Dendritic cell treated with granulocyte-macrophage colony-stimulating factor and Interleukin-4, amounts not matched to agents 40 ng/mL and 50 ng/mL, for 4 days (primary cell): ENCODE data around the gene VWF.

Experiments used
- H3K27ac Mint-ChIP-seq: one replicate; pipeline ENCODE4 v1.8.0; 2022; ENCODE audit warnings: mild to moderate bottlenecking, mixed read lengths
- H3K27me3 Mint-ChIP-seq: one replicate; pipeline ENCODE4 v1.8.0; 2022; ENCODE audit warnings: mild to moderate bottlenecking, mixed read lengths
- H3K36me3 Mint-ChIP-seq: one replicate; pipeline ENCODE4 v1.8.0; 2022; ENCODE audit warnings: low read depth, mixed read lengths
- H3K4me1 Mint-ChIP-seq: one replicate; pipeline ENCODE4 v1.8.0; 2022; ENCODE audit warnings: low read depth, mixed read lengths
- H3K4me3 Mint-ChIP-seq: one replicate; pipeline ENCODE4 v1.8.0; 2022; ENCODE audit warnings: mild to moderate bottlenecking, moderate library complexity, mixed read lengths
- H3K9me3 Mint-ChIP-seq: one replicate; pipeline ENCODE4 v1.8.0; 2022; ENCODE audit warnings: mixed read lengths
- intact Hi-C: fragments of 100-400 bp; cut with micrococcal nuclease; formaldehyde crosslinking; loops from one replicate; pipeline ENCODE4 v1.15.0; 2022

VWF gene

GRCh38 chr12:6071589-6071988, 52.9 kb downstream of the VWF start:
- Mint-ChIP-seq H3K27ac (no peak overlapping the region), H3K36me3 (no peaks in the 10 kb centered on the region), H3K4me3 (no peak overlapping the region), H3K4me1 (peaks cover 94% of the 10 kb centered on the region), H3K27me3 (peaks cover 34% of the 10 kb centered on the region), H3K9me3 (no peaks in the 10 kb centered on the region)
- intact Hi-C loops = no loop called here

DNA sequence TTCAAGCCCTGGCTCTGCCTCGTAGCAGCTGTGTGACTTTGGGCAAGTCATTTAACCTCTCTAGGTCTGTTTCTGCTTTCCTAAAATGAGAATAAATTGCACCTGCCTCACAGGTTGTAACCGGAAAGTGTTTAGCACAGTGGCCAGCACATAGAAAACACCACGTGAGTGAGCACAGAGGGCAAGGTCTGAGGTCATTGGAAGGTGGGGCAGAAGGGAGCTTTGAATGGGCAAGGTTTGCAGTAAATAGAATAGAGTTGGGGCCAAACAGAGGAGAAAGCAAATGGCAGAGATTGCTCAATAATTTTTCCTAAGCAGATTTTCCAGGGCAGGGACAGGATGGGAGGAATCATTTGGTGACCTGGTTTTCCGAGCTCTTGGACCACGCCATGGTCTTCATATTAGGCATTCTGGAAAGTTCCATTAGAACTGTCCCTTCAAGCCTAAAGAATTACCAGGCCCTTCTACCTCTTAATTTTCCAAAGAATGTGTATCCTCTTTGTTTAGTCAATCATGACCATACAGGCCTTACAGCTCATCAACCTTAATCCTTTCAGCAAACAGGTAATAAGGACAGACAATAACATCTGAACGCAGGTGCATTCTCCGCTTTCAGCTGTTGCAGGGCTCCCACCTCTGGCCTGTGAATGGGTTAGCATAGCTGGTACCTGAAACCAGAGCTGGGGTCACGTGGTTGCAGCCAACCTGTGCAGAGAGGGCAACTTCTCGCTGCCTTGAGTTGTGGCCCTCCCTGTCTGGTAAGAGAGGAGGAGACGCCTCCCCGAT, 53.8 kb downstream of the VWF start:
- H3K27ac Mint-ChIP-seq = no peak overlapping the region
- intact Hi-C loops = no loop called here
- no peak overlapping the region for H3K4me3 Mint-ChIP-seq
- peaks cover 26% of the 10 kb centered on the region for H3K27me3 Mint-ChIP-seq
- no peaks in the 10 kb centered on the region for H3K36me3 Mint-ChIP-seq
- H3K4me1 Mint-ChIP-seq = peaks cover 94% of the 10 kb centered on the region
- no peaks in the 10 kb centered on the region for H3K9me3 Mint-ChIP-seq

- intact Hi-C loops = loop anchor here (5.0 kb wide), 2 partner anchors 38 to 128 kb away; no protein-coding TSS in a partner anchor
- no peaks in the 10 kb centered on the region for H3K9me3 Mint-ChIP-seq
- peak overlapping the region; percentile 10 for H3K27ac Mint-ChIP-seq
- no peak overlapping the region for H3K4me3 Mint-ChIP-seq
- peaks cover 16% of the 10 kb centered on the region for H3K27me3 Mint-ChIP-seq
- H3K36me3 Mint-ChIP-seq = no peaks in the 10 kb centered on the region
- H3K4me1 Mint-ChIP-seq = peaks cover 94% of the 10 kb centered on the region
These were observed 54.9 kb downstream of the VWF start for GRCh38 chr12:6069437-6070093.

- peaks cover 93% of the 10 kb centered on the region for H3K4me1 Mint-ChIP-seq
- peak overlapping the region; percentile 10 for H3K27ac Mint-ChIP-seq
- no peaks in the 10 kb centered on the region for H3K36me3 Mint-ChIP-seq
- no peak overlapping the region for H3K4me3 Mint-ChIP-seq
- H3K9me3 Mint-ChIP-seq = no peaks in the 10 kb centered on the region
- intact Hi-C loops = loop anchor here (5.0 kb wide), 2 partner anchors 39 to 129 kb away; no protein-coding TSS in a partner anchor
- H3K27me3 Mint-ChIP-seq = peaks cover 14% of the 10 kb centered on the region
These were observed 56.2 kb downstream of the VWF start for GRCh38 chr12:6068227-6068626.

GRCh38 chr12:6067152-6067916, 57.1 kb downstream of the VWF start:
- H3K36me3 Mint-ChIP-seq = no peaks in the 10 kb centered on the region
- H3K4me1 Mint-ChIP-seq = peaks cover 93% of the 10 kb centered on the region
- intact Hi-C loops = loop anchor here (5.0 kb wide), 2 partner anchors 40 to 130 kb away; no protein-coding TSS in a partner anchor
- peak overlapping the region; percentile 51 for H3K27ac Mint-ChIP-seq
- H3K9me3 Mint-ChIP-seq = no peaks in the 10 kb centered on the region
- H3K4me3 Mint-ChIP-seq = no peak overlapping the region
- peaks cover 21% of the 10 kb centered on the region for H3K27me3 Mint-ChIP-seq

- Mint-ChIP-seq H3K27ac (peak overlapping the region; percentile 11), H3K36me3 (no peaks in the 10 kb centered on the region), H3K4me1 (peaks cover 87% of the 10 kb centered on the region), H3K9me3 (no peaks in the 10 kb centered on the region), H3K4me3 (no peak overlapping the region), H3K27me3 (peaks cover 17% of the 10 kb centered on the region)
- intact Hi-C loops = loop anchor here (5.0 kb wide), 2 partner anchors 41 to 131 kb away; no protein-coding TSS in a partner anchor
These were observed 57.8 kb downstream of the VWF start for GRCh38 chr12:6066651-6067050.

DNA sequence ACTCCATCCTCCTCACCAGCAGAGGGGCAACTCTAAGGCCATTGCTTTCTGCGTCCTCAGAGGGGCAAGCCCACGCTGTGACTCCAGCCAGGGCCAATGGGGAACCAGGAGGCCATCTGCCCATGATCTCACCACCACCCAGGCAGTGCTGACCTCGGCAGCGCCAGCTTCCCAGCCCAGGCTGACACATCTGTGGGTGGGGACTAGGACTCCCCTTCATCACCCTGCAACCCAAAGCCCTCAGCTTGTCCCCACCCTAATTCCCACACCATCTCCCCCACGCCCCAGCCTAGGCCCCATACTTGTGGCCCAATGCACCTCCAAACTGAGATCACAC, 58.6 kb downstream of the VWF start:
- H3K4me1 Mint-ChIP-seq = peaks cover 79% of the 10 kb centered on the region
- H3K36me3 Mint-ChIP-seq = no peaks in the 10 kb centered on the region
- peaks cover 17% of the 10 kb centered on the region for H3K27me3 Mint-ChIP-seq
- H3K27ac Mint-ChIP-seq = peak overlapping the region; percentile 34
- H3K9me3 Mint-ChIP-seq = no peaks in the 10 kb centered on the region
- intact Hi-C loops = loop anchor here (5.0 kb wide), 2 partner anchors 41 to 131 kb away; no protein-coding TSS in a partner anchor
- H3K4me3 Mint-ChIP-seq = no peak overlapping the region

- Mint-ChIP-seq H3K36me3 (no peaks in the 10 kb centered on the region), H3K4me3 (no peak overlapping the region), H3K9me3 (no peaks in the 10 kb centered on the region), H3K4me1 (peaks cover 73% of the 10 kb centered on the region), H3K27ac (peak overlapping the region; percentile 34), H3K27me3 (peaks cover 19% of the 10 kb centered on the region)
- intact Hi-C loops = loop anchor here (5.0 kb wide), 2 partner anchors 42 to 132 kb away; no protein-coding TSS in a partner anchor
These were observed 59.2 kb downstream of the VWF start for GRCh38 chr12:6065131-6065862.

- no peaks in the 10 kb centered on the region for H3K36me3 Mint-ChIP-seq
- H3K27ac Mint-ChIP-seq = peak overlapping the region; percentile 67
- H3K9me3 Mint-ChIP-seq = no peaks in the 10 kb centered on the region
- intact Hi-C loops = loop anchor here (2.0 kb wide), 1 partner anchor 216 kb away; no protein-coding TSS in a partner anchor
- peaks cover 40% of the 10 kb centered on the region for H3K27me3 Mint-ChIP-seq
- H3K4me1 Mint-ChIP-seq = peaks cover 51% of the 10 kb centered on the region
- no peak overlapping the region for H3K4me3 Mint-ChIP-seq
These were observed 61.4 kb downstream of the VWF start for GRCh38 chr12:6062757-6063735.

GRCh38 chr12:6062395-6062756, 62.1 kb downstream of the VWF start:
- H3K4me3 Mint-ChIP-seq = no peak overlapping the region
- H3K9me3 Mint-ChIP-seq = no peaks in the 10 kb centered on the region
- peaks cover 47% of the 10 kb centered on the region for H3K4me1 Mint-ChIP-seq
- intact Hi-C loops = loop anchor here (2.0 kb wide), 1 partner anchor 216 kb away; no protein-coding TSS in a partner anchor
- H3K27ac Mint-ChIP-seq = peak overlapping the region; percentile 67
- no peaks in the 10 kb centered on the region for H3K36me3 Mint-ChIP-seq
- peaks cover 46% of the 10 kb centered on the region for H3K27me3 Mint-ChIP-seq

GRCh38 chr12:6061660-6062059, 62.8 kb downstream of the VWF start:
- H3K4me3 Mint-ChIP-seq = no peak overlapping the region
- intact Hi-C loops = loop anchor here (2.0 kb wide), 1 partner anchor 217 kb away; no protein-coding TSS in a partner anchor
- no peaks in the 10 kb centered on the region for H3K36me3 Mint-ChIP-seq

GRCh38 chr12:6059860-6060565, 64.5 kb downstream of the VWF start:
- intact Hi-C loops = no loop called here

More at GRCh38 chr12:6061660-6062059, 62.8 kb downstream of the VWF start:
- Mint-ChIP-seq H3K4me1 (peaks cover 47% of the 10 kb centered on the region), H3K9me3 (no peaks in the 10 kb centered on the region), H3K27ac (no peak overlapping the region), H3K27me3 (peaks cover 52% of the 10 kb centered on the region)

More at GRCh38 chr12:6059860-6060565, 64.5 kb downstream of the VWF start:
- peaks cover 32% of the 10 kb centered on the region for H3K4me1 Mint-ChIP-seq
- peaks cover 68% of the 10 kb centered on the region for H3K27me3 Mint-ChIP-seq
- no peak overlapping the region for H3K27ac Mint-ChIP-seq
- no peaks in the 10 kb centered on the region for H3K36me3 Mint-ChIP-seq
- H3K9me3 Mint-ChIP-seq = no peaks in the 10 kb centered on the region
- no peak overlapping the region for H3K4me3 Mint-ChIP-seq
